ENCODE results near the gene FNDC3A. TPM values are rescaled to one million over a fixed set of nuclear protein-coding genes. Genes with fewer than 3 reads are reported as not detected.

The FNDC3A gene
- total RNA-seq, 1 donor = 50.7 TPM

- H3K4me2 ChIP-seq (ENCODE audit: insufficient read depth, low read length) = no peak overlapping the region
- no peaks in the 10 kb centered on the region for H3K9me3 ChIP-seq (ENCODE audit: low read depth, low read length)
- no peaks in the 10 kb centered on the region for H4K20me1 ChIP-seq (ENCODE audit: insufficient read depth, low read length)
- H2AFZ ChIP-seq (ENCODE audit: low read length) = no peak overlapping the region
- H3K36me3 ChIP-seq (ENCODE audit: insufficient read depth, low read length) = no peaks in the 10 kb centered on the region
- no peak for DNase-seq (ENCODE audit: insufficient read length, low spot score, missing footprints)
- H3K27ac ChIP-seq (ENCODE audit: low read depth, low read length) = no peak overlapping the region
- H3K27me3 ChIP-seq (ENCODE audit: insufficient read depth, low read length) = no peaks in the 10 kb centered on the region
- TF ChIP-seq, protein P1, sequence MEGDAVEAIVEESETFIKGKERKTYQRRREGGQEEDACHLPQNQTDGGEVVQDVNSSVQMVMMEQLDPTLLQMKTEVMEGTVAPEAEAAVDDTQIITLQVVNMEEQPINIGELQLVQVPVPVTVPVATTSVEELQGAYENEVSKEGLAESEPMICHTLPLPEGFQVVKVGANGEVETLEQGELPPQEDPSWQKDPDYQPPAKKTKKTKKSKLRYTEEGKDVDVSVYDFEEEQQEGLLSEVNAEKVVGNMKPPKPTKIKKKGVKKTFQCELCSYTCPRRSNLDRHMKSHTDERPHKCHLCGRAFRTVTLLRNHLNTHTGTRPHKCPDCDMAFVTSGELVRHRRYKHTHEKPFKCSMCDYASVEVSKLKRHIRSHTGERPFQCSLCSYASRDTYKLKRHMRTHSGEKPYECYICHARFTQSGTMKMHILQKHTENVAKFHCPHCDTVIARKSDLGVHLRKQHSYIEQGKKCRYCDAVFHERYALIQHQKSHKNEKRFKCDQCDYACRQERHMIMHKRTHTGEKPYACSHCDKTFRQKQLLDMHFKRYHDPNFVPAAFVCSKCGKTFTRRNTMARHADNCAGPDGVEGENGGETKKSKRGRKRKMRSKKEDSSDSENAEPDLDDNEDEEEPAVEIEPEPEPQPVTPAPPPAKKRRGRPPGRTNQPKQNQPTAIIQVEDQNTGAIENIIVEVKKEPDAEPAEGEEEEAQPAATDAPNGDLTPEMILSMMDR (IDR thresholded peaks at IDR 0.05; ENCODE audit: extremely low read depth, low read depth, low read length) = no peak
- H3K4me3 ChIP-seq (ENCODE audit: insufficient read depth, low read length) = no peak overlapping the region
- peaks cover 17% of the 10 kb centered on the region for H3K4me1 ChIP-seq (ENCODE audit: insufficient read depth, low read length)
- peaks cover 16% of the 10 kb centered on the region for H3K79me2 ChIP-seq (ENCODE audit: insufficient read depth, low read length)
Measured at GRCh38 chr13:49093376-49093775, 117.7 kb downstream of the FNDC3A start.

- no peak overlapping the region for H3K4me3 ChIP-seq (ENCODE audit: insufficient read depth, low read length)
- H2AFZ ChIP-seq (ENCODE audit: low read length) = no peak overlapping the region
- no peaks in the 10 kb centered on the region for H3K27me3 ChIP-seq (ENCODE audit: insufficient read depth, low read length)
- H3K27ac ChIP-seq (ENCODE audit: low read depth, low read length) = peak overlapping the region; percentile 76
- no peaks in the 10 kb centered on the region for H3K9me3 ChIP-seq (ENCODE audit: low read depth, low read length)
- TF ChIP-seq, protein P1 (IDR thresholded peaks at IDR 0.05; ENCODE audit: extremely low read depth, low read depth, low read length) = no peak
- no peaks in the 10 kb centered on the region for H4K20me1 ChIP-seq (ENCODE audit: insufficient read depth, low read length)
- H3K4me2 ChIP-seq (ENCODE audit: insufficient read depth, low read length) = peak overlapping the region; percentile 14
- peak; percentile 55 for DNase-seq (ENCODE audit: insufficient read length, low spot score, missing footprints)
- peaks cover 25% of the 10 kb centered on the region for H3K4me1 ChIP-seq (ENCODE audit: insufficient read depth, low read length)
- peaks cover 5% of the 10 kb centered on the region for H3K79me2 ChIP-seq (ENCODE audit: insufficient read depth, low read length)
- H3K36me3 ChIP-seq (ENCODE audit: insufficient read depth, low read length) = no peaks in the 10 kb centered on the region
Measured at GRCh38 chr13:49097374-49097773, 121.7 kb downstream of the FNDC3A start.

DNA sequence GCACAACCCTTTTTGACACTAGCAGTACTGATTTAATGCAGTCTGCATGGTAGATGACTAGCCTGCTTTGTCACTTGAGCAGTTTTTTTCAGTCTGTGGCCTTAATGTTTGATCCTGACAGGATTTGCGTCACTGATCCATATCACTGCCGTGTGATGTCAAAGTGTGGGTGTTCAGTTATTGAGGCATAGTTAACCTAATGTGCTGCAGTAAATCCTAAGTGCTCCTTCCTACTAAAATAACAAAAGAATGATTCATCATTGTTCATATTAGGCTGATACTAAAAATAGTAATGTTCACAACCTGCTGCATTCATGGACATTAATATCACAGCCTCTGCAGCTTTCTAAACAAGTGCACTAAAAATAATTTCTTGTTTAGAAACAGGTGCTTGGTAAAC lies 122.5 kb downstream of the FNDC3A start:
- Histone ChIP-seq H3K27ac (ENCODE audit: low read depth, low read length) (peak overlapping the region; percentile 76), H3K4me2 (ENCODE audit: insufficient read depth, low read length) (peak overlapping the region; percentile 26), H3K9me3 (ENCODE audit: low read depth, low read length) (no peaks in the 10 kb centered on the region), H2AFZ (ENCODE audit: low read length) (no peak overlapping the region), H4K20me1 (ENCODE audit: insufficient read depth, low read length) (no peaks in the 10 kb centered on the region), H3K27me3 (ENCODE audit: insufficient read depth, low read length) (no peaks in the 10 kb centered on the region), H3K79me2 (ENCODE audit: insufficient read depth, low read length) (peaks cover 5% of the 10 kb centered on the region), H3K4me3 (ENCODE audit: insufficient read depth, low read length) (no peak overlapping the region), H3K4me1 (ENCODE audit: insufficient read depth, low read length) (peaks cover 25% of the 10 kb centered on the region), H3K36me3 (ENCODE audit: insufficient read depth, low read length) (no peaks in the 10 kb centered on the region)
- no peak for DNase-seq (ENCODE audit: insufficient read length, low spot score, missing footprints)
- TF ChIP-seq, protein P1 (IDR thresholded peaks at IDR 0.05; ENCODE audit: extremely low read depth, low read depth, low read length) = no peak

DNA sequence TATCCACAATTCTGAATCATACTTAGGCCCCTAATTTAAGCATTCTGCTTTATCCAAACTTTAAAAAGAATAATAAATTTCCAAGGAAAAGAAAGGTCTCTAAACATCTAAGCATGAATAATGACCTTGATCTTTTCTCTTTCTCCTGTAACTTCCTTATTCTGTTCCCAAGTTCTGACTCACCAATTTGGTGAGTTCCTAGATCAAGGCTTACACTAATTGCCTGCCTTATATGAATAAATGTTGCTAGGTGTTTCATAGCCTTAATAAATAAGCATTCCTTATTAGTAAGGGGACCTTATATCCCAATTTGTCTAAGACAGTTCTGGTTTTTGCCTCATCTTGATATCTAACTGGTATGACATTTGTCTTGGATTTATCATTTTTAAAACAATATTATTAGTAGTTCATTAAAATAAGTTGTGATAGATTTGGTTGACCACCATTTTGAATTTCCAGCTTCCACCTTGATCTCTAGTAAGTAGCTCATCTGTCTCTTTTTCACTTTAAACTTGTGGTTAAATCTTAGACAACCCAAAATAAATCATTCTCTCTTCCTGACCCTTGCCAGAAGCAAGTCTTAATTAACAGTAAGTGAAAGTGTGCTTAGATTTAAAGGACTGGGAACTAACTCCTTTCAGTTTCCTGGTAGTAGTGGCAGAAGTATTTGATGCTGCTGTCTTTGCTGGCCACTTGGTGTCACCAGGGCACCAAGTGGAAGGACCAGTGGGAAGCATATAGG lies 123.2 kb downstream of the FNDC3A start:
- TF ChIP-seq, protein P1 (IDR thresholded peaks at IDR 0.05; ENCODE audit: extremely low read depth, low read depth, low read length) = peak; percentile 38
- Histone ChIP-seq H3K4me3 (ENCODE audit: insufficient read depth, low read length) (no peak overlapping the region), H3K27ac (ENCODE audit: low read depth, low read length) (peak overlapping the region; percentile 42), H2AFZ (ENCODE audit: low read length) (no peak overlapping the region), H3K79me2 (ENCODE audit: insufficient read depth, low read length) (peaks cover 7% of the 10 kb centered on the region), H3K36me3 (ENCODE audit: insufficient read depth, low read length) (no peaks in the 10 kb centered on the region), H3K27me3 (ENCODE audit: insufficient read depth, low read length) (no peaks in the 10 kb centered on the region), H3K9me3 (ENCODE audit: low read depth, low read length) (no peaks in the 10 kb centered on the region), H3K4me1 (ENCODE audit: insufficient read depth, low read length) (peaks cover 25% of the 10 kb centered on the region), H3K4me2 (ENCODE audit: insufficient read depth, low read length) (peak overlapping the region; percentile 26), H4K20me1 (ENCODE audit: insufficient read depth, low read length) (no peaks in the 10 kb centered on the region)
- no peak for DNase-seq (ENCODE audit: insufficient read length, low spot score, missing footprints)
